Measurements from ENCODE around the gene SLC16A12.
A peak's percentile ranks its signal among the peaks of the same experiment; 100 is the strongest.
"Not testable (repeated sequence)": the region's sequence is repeated elsewhere in the genome, so short reads cannot be mapped to it uniquely, and the experiment has no call there.

SLC16A12 gene

DNA sequence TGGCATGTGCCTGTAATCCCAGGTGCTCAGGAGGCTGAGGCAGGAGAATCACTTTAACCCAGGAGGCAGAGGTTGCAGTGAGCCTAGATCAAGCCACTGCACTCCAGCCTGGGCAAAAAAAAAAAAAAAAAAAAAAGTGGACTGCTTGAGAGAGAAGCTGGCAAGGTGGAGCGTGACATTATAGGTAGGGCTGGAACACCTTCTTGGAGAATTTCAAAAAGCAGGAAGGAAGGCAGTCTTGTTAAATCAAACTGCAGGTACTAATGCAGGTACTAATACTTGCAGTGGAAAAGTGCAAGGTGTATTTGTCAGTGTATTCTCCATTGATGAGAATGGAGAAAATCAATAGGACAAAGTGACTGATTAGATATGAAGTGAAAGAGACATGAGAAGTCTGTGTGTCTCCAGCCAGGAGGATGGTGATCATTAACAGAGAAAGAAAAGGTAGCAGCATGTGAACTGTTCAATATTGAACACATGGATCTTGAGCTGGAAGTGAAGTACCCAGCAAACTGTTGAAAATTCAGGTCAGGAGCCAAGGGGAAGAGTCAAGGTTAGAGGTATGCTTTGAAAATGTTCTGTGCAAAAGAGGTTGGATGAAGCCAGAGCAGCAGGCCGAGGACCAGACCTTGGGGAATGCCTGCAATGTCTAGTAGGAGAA is 12.6 kb upstream of the SLC16A12 start:
- Histone ChIP-seq H3K27me3 (ENCODE audit: control insufficient read depth, insufficient read depth, low read length) (no peaks in the 10 kb centered on the region), H3K4me1 (ENCODE audit: control insufficient read depth, insufficient read depth, low read length) (no peaks in the 10 kb centered on the region), H3K4me3 (ENCODE audit: low read depth, low read length) (no peak overlapping the region), H3K9me3 (ENCODE audit: control insufficient read depth, insufficient read depth, low read depth, low read length) (no peaks in the 10 kb centered on the region), H3K36me3 (ENCODE audit: control insufficient read depth, insufficient read depth, low read length) (no peaks in the 10 kb centered on the region), H3K9ac (ENCODE audit: low read length) (no peak overlapping the region), H3K27ac (ENCODE audit: low read depth, low read length) (no peak overlapping the region)

GRCh38 chr10:89546651-89547050 is 11.3 kb upstream of the SLC16A12 start:
- H3K27me3 ChIP-seq (ENCODE audit: control insufficient read depth, insufficient read depth, low read length); H3K36me3 ChIP-seq (ENCODE audit: control insufficient read depth, insufficient read depth, low read length); H3K4me1 ChIP-seq (ENCODE audit: control insufficient read depth, insufficient read depth, low read length); H3K4me3 ChIP-seq (ENCODE audit: low read depth, low read length); H3K9ac ChIP-seq (ENCODE audit: low read length); H3K27ac ChIP-seq (ENCODE audit: low read depth, low read length); H3K9me3 ChIP-seq (ENCODE audit: control insufficient read depth, insufficient read depth, low read depth, low read length): not testable (repeated sequence)

DNA sequence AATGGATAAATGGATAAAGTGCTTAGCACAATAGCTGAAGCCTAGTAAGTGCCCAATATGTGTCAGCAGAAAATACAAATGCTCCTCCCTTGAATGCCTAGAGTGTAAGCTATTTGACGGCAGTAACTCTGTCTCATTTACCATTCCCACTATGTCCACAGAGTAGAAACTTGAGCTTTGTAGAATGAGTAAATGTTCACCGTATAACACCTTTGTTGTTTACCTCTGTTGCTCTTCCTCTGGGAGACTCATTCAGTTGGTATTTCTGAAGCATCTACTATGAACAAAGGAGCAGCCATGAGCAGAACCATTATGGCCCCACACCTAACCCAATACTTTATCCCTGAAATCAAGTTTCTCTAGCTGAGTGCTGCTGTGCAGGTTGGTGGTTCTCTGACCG is 8.4 kb upstream of the SLC16A12 start:
- Histone ChIP-seq H3K27me3 (ENCODE audit: control insufficient read depth, insufficient read depth, low read length) (no peaks in the 10 kb centered on the region), H3K9ac (ENCODE audit: low read length) (no peak overlapping the region), H3K4me1 (ENCODE audit: control insufficient read depth, insufficient read depth, low read length) (no peaks in the 10 kb centered on the region), H3K27ac (ENCODE audit: low read depth, low read length) (no peak overlapping the region), H3K36me3 (ENCODE audit: control insufficient read depth, insufficient read depth, low read length) (no peaks in the 10 kb centered on the region), H3K4me3 (ENCODE audit: low read depth, low read length) (no peak overlapping the region), H3K9me3 (ENCODE audit: control insufficient read depth, insufficient read depth, low read depth, low read length) (no peaks in the 10 kb centered on the region)

DNA sequence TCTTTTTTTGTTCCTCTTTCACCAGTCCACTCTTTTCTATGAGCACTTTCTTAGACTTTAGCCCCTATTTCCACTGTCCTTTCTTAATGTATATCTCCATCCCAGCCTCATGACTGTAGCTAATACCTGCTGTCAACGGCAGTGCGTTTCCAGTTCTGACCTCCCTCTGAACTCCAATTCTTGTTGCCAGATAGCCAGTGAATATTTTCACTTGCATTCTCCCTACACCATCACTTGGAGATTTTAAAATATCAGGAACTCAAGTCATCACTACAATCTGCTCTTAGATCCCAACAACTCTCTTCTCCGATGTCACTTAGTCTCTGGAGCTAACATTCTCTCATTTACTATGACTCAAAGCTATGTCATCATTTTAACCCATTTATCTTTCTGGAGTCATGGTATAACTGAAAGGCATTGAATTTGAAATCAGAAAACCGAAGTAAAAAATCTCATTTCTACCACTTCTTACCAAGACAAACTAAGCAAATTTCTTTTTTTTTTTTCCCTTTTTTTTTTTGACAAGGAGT is 5.1 kb upstream of the SLC16A12 start:
- Histone ChIP-seq H3K4me3 (ENCODE audit: low read depth, low read length) (no peak overlapping the region), H3K27me3 (ENCODE audit: control insufficient read depth, insufficient read depth, low read length) (peaks cover 14% of the 10 kb centered on the region), H3K9ac (ENCODE audit: low read length) (no peak overlapping the region)

DNA sequence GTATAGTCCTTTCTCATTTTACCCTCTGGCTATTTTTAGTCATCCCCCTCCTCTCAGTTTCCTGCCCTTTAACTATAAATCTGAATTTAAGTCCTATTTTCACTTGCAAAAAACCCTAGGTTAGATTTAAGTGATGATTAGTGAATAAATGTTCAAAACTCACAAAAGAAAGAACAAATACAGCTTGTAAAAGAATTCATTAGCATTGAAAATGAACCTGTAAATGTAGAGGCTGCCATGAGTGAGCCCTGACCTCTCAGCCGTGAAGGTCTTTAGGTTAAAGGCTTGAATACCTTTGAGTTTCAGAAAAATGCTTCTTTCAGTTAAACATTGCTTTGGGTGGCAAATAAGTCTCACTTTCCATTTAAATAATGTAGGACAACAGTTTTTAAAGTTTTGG is 2.0 kb upstream of the SLC16A12 start:
- Histone ChIP-seq H3K27me3 (ENCODE audit: control insufficient read depth, insufficient read depth, low read length) (peaks cover 40% of the 10 kb centered on the region), H3K4me1 (ENCODE audit: control insufficient read depth, insufficient read depth, low read length) (peaks cover 29% of the 10 kb centered on the region), H3K4me3 (ENCODE audit: low read depth, low read length) (no peak overlapping the region), H3K9me3 (ENCODE audit: control insufficient read depth, insufficient read depth, low read depth, low read length) (no peaks in the 10 kb centered on the region), H3K27ac (ENCODE audit: low read depth, low read length) (no peak overlapping the region), H3K36me3 (ENCODE audit: control insufficient read depth, insufficient read depth, low read length) (no peaks in the 10 kb centered on the region), H3K9ac (ENCODE audit: low read length) (no peak overlapping the region)

More for the DNA sequence above, 5.1 kb upstream of the SLC16A12 start:
- no peak overlapping the region for H3K27ac ChIP-seq (ENCODE audit: low read depth, low read length)
- H3K4me1 ChIP-seq (ENCODE audit: control insufficient read depth, insufficient read depth, low read length) = peaks cover 16% of the 10 kb centered on the region
- no peaks in the 10 kb centered on the region for H3K36me3 ChIP-seq (ENCODE audit: control insufficient read depth, insufficient read depth, low read length)
- H3K9me3 ChIP-seq (ENCODE audit: control insufficient read depth, insufficient read depth, low read depth, low read length) = no peaks in the 10 kb centered on the region

DNA sequence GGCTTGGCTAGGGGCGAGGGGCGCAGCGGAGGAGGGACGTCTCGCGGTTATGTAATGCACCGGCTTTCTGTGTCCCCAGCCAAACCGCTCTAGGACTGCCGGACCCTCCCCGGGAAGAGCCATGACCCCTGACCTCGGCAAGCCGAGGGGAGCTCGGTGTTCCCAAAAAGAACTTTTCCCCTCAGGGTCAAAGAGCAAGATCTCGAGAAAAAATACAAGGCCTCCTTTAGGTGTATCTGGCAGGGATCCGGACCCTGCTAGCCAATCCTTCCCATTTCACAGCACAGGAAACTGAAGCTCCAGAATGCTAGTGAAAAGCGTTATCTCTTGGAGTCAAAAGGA is 590 bp upstream of the SLC16A12 start:
- H3K4me1 ChIP-seq (ENCODE audit: control insufficient read depth, insufficient read depth, low read length) = peaks cover 36% of the 10 kb centered on the region
- peak overlapping the region; percentile 7 for H3K9ac ChIP-seq (ENCODE audit: low read length)
- H3K4me3 ChIP-seq (ENCODE audit: low read depth, low read length) = peak overlapping the region; percentile 87
- no peak overlapping the region for H3K27ac ChIP-seq (ENCODE audit: low read depth, low read length)
- no peaks in the 10 kb centered on the region for H3K9me3 ChIP-seq (ENCODE audit: control insufficient read depth, insufficient read depth, low read depth, low read length)
- H3K36me3 ChIP-seq (ENCODE audit: control insufficient read depth, insufficient read depth, low read length) = no peaks in the 10 kb centered on the region
- peaks cover 42% of the 10 kb centered on the region for H3K27me3 ChIP-seq (ENCODE audit: control insufficient read depth, insufficient read depth, low read length)

- Histone ChIP-seq H3K9ac (ENCODE audit: low read length) (no peak overlapping the region), H3K9me3 (ENCODE audit: control insufficient read depth, insufficient read depth, low read depth, low read length) (no peaks in the 10 kb centered on the region), H3K27ac (ENCODE audit: low read depth, low read length) (no peak overlapping the region), H3K36me3 (ENCODE audit: control insufficient read depth, insufficient read depth, low read length) (no peaks in the 10 kb centered on the region), H3K27me3 (ENCODE audit: control insufficient read depth, insufficient read depth, low read length) (peaks cover 42% of the 10 kb centered on the region), H3K4me1 (ENCODE audit: control insufficient read depth, insufficient read depth, low read length) (peaks cover 36% of the 10 kb centered on the region), H3K4me3 (ENCODE audit: low read depth, low read length) (peak overlapping the region; percentile 87)
Observed at GRCh38 chr10:89534826-89535166, 598 bp downstream of the SLC16A12 start.

- Histone ChIP-seq H3K9ac (ENCODE audit: low read length) (no peak overlapping the region), H3K9me3 (ENCODE audit: control insufficient read depth, insufficient read depth, low read depth, low read length) (no peaks in the 10 kb centered on the region), H3K27ac (ENCODE audit: low read depth, low read length) (no peak overlapping the region), H3K36me3 (ENCODE audit: control insufficient read depth, insufficient read depth, low read length) (no peaks in the 10 kb centered on the region), H3K4me3 (ENCODE audit: low read depth, low read length) (no peak overlapping the region), H3K4me1 (ENCODE audit: control insufficient read depth, insufficient read depth, low read length) (peaks cover 32% of the 10 kb centered on the region), H3K27me3 (ENCODE audit: control insufficient read depth, insufficient read depth, low read length) (peaks cover 42% of the 10 kb centered on the region)
Observed at GRCh38 chr10:89532476-89532875, 2.9 kb downstream of the SLC16A12 start.

- H3K36me3 ChIP-seq (ENCODE audit: control insufficient read depth, insufficient read depth, low read length) = no peaks in the 10 kb centered on the region
- H3K27ac ChIP-seq (ENCODE audit: low read depth, low read length) = no peak overlapping the region
Observed at GRCh38 chr10:89531359-89531758, 4.0 kb downstream of the SLC16A12 start.

GRCh38 chr10:89529711-89530110 is 5.7 kb downstream of the SLC16A12 start:
- H3K9me3 ChIP-seq (ENCODE audit: control insufficient read depth, insufficient read depth, low read depth, low read length); H3K36me3 ChIP-seq (ENCODE audit: control insufficient read depth, insufficient read depth, low read length); H3K9ac ChIP-seq (ENCODE audit: low read length); H3K27ac ChIP-seq (ENCODE audit: low read depth, low read length); H3K4me3 ChIP-seq (ENCODE audit: low read depth, low read length): not testable (repeated sequence)
- H3K27me3 ChIP-seq (ENCODE audit: control insufficient read depth, insufficient read depth, low read length) = peaks cover 21% of the 10 kb centered on the region
- peaks cover 21% of the 10 kb centered on the region; the same call in 1 of the 2 replicates for H3K4me1 ChIP-seq (ENCODE audit: control insufficient read depth, insufficient read depth, low read length)

More at GRCh38 chr10:89531359-89531758, 4.0 kb downstream of the SLC16A12 start:
- no peaks in the 10 kb centered on the region for H3K9me3 ChIP-seq (ENCODE audit: control insufficient read depth, insufficient read depth, low read depth, low read length)
- H3K4me3 ChIP-seq (ENCODE audit: low read depth, low read length) = no peak overlapping the region
- H3K9ac ChIP-seq (ENCODE audit: low read length) = no peak overlapping the region
- peaks cover 36% of the 10 kb centered on the region for H3K27me3 ChIP-seq (ENCODE audit: control insufficient read depth, insufficient read depth, low read length)
- H3K4me1 ChIP-seq (ENCODE audit: control insufficient read depth, insufficient read depth, low read length) = peaks cover 26% of the 10 kb centered on the region

GRCh38 chr10:89526358-89526757 is 9.0 kb downstream of the SLC16A12 start:
- no peak overlapping the region for H3K4me3 ChIP-seq (ENCODE audit: low read depth, low read length)
- H3K36me3 ChIP-seq (ENCODE audit: control insufficient read depth, insufficient read depth, low read length) = no peaks in the 10 kb centered on the region
- H3K4me1 ChIP-seq (ENCODE audit: control insufficient read depth, insufficient read depth, low read length) = no peaks in the 10 kb centered on the region; the same call in 1 of the 2 replicates

More at GRCh38 chr10:89526358-89526757, 9.0 kb downstream of the SLC16A12 start:
- H3K27ac ChIP-seq (ENCODE audit: low read depth, low read length) = no peak overlapping the region
- H3K9ac ChIP-seq (ENCODE audit: low read length) = no peak overlapping the region
- H3K9me3 ChIP-seq (ENCODE audit: control insufficient read depth, insufficient read depth, low read depth, low read length) = no peaks in the 10 kb centered on the region
- no peaks in the 10 kb centered on the region for H3K27me3 ChIP-seq (ENCODE audit: control insufficient read depth, insufficient read depth, low read length)

Data from HUES6 (cell line).